Hematopoietic multipotent progenitor cell (in vitro differentiated cells): Measurements from ENCODE around the gene HECTD1. TPM values are rescaled to one million over a fixed set of nuclear protein-coding genes. Genes with fewer than 3 reads are reported as not detected.
"Not testable (repeated sequence)": the region's sequence is repeated elsewhere in the genome, so short reads cannot be mapped to it uniquely, and the experiment has no call there.

Source experiments
- DNase-seq, 3 donors: peaks; one replicate each; pipeline ENCODE4 v3.0.0-alpha.2; 2011 to 2015; ENCODE audit warnings: low read depth in 2 of 3, low spot score in 2 of 3
- total RNA-seq: library from RNA; depleted of rRNA; stranded (reverse); fragments of >200 nt; gene quantifications from one replicate; pipeline ENCODE4 v1.2.3, GENCODE V29; 2012

The HECTD1 gene
- 107 TPM for total RNA-seq

GRCh38 chr14:31207755-31208545 is at the start of gene HECTD1:
HECTD1 (minus strand) TSS chr14:31207793; CDS start chr14:31205936, 1,857 bp downstream.
- DNase-seq, result peak; percentile 90 to 94 (median 94)

- DNase-seq, result no peak
Observed at GRCh38 chr14:31257244-31257553, 49.6 kb upstream of the HECTD1 start.

GRCh38 chr14:31256534-31257243 is 49.1 kb upstream of the HECTD1 start:
- no peak for DNase-seq

GRCh38 chr14:31255918-31256317 is 48.3 kb upstream of the HECTD1 start:
- DNase-seq, result not testable (repeated sequence)

- no peak for DNase-seq
Observed at GRCh38 chr14:31255286-31255685, 47.7 kb upstream of the HECTD1 start.

- no peak for DNase-seq
Observed at GRCh38 chr14:31253746-31254471, 46.3 kb upstream of the HECTD1 start.

GRCh38 chr14:31252865-31253264 is 45.3 kb upstream of the HECTD1 start:
- no peak for DNase-seq

- no peak for DNase-seq
Observed at GRCh38 chr14:31251028-31251958, 43.7 kb upstream of the HECTD1 start.

GRCh38 chr14:31244626-31245025 is 37.0 kb upstream of the HECTD1 start:
- no peak for DNase-seq

- no peak for DNase-seq
Observed at GRCh38 chr14:31243860-31244259, 36.3 kb upstream of the HECTD1 start.

- not testable (repeated sequence) for DNase-seq
Observed at GRCh38 chr14:31242161-31242940, 34.8 kb upstream of the HECTD1 start.

- DNase-seq, result no peak
Observed at GRCh38 chr14:31241450-31242114, 34.0 kb upstream of the HECTD1 start.

- no peak for DNase-seq
Observed at GRCh38 chr14:31239741-31240140, 32.1 kb upstream of the HECTD1 start.

GRCh38 chr14:31235462-31235861 is 27.9 kb upstream of the HECTD1 start:
- DNase-seq, result no peak

- no peak for DNase-seq
Observed at GRCh38 chr14:31232081-31232480, 24.5 kb upstream of the HECTD1 start.

GRCh38 chr14:31231272-31231671 is 23.7 kb upstream of the HECTD1 start:
- DNase-seq, result not testable (repeated sequence)

- DNase-seq, result no peak
Observed at GRCh38 chr14:31230573-31230958, 23.0 kb upstream of the HECTD1 start.

- DNase-seq, result peak in 2 of 3 donors; percentile 47 to 61
Observed at GRCh38 chr14:31229638-31230572, 22.3 kb upstream of the HECTD1 start.
